Measurements from ENCODE around the gene GRK5.
"Not testable (repeated sequence)": the region's sequence is repeated elsewhere in the genome, so short reads cannot be mapped to it uniquely, and the experiment has no call there.

The GRK5 gene

GRCh38 chr10:119221666-119222065 lies 14.3 kb downstream of the GRK5 start:
- TF ChIP-seq CTCF (IDR thresholded peaks at IDR 0.05; ENCODE audit: low read length, missing control alignments), result no peak
- H3K4me3 ChIP-seq (replicated peaks; ENCODE audit: low read depth, low read length), result no peak overlapping the region
- no peak for DNase-seq (ENCODE audit: low read depth)

- no peak for TF ChIP-seq CTCF (IDR thresholded peaks at IDR 0.05; ENCODE audit: low read length, missing control alignments)
- no peak for DNase-seq (ENCODE audit: low read depth)
- H3K4me3 ChIP-seq (replicated peaks; ENCODE audit: low read depth, low read length), result no peak overlapping the region
Observed at GRCh38 chr10:119222537-119222936, 15.2 kb downstream of the GRK5 start.

- no peak for TF ChIP-seq CTCF (IDR thresholded peaks at IDR 0.05; ENCODE audit: low read length, missing control alignments)
- H3K4me3 ChIP-seq (replicated peaks; ENCODE audit: low read depth, low read length), result no peak overlapping the region
- no peak for DNase-seq (ENCODE audit: low read depth)
Observed at GRCh38 chr10:119222966-119223386, 15.6 kb downstream of the GRK5 start.

GRCh38 chr10:119225083-119225658 lies 17.8 kb downstream of the GRK5 start:
- DNase-seq (ENCODE audit: low read depth), result no peak
- TF ChIP-seq CTCF (IDR thresholded peaks at IDR 0.05; ENCODE audit: low read length, missing control alignments), result no peak
- no peak overlapping the region for H3K4me3 ChIP-seq (replicated peaks; ENCODE audit: low read depth, low read length)

GRCh38 chr10:119227825-119228224 lies 20.5 kb downstream of the GRK5 start:
- DNase-seq (ENCODE audit: low read depth), result no peak
- H3K4me3 ChIP-seq (replicated peaks; ENCODE audit: low read depth, low read length), result no peak overlapping the region
- no peak for TF ChIP-seq CTCF (IDR thresholded peaks at IDR 0.05; ENCODE audit: low read length, missing control alignments)

GRCh38 chr10:119231654-119232053 lies 24.3 kb downstream of the GRK5 start:
- no peak overlapping the region for H3K4me3 ChIP-seq (replicated peaks; ENCODE audit: low read depth, low read length)
- no peak for TF ChIP-seq CTCF (IDR thresholded peaks at IDR 0.05; ENCODE audit: low read length, missing control alignments)
- DNase-seq (ENCODE audit: low read depth), result no peak

GRCh38 chr10:119232439-119232838 lies 25.1 kb downstream of the GRK5 start:
- not testable (repeated sequence) for DNase-seq (ENCODE audit: low read depth); H3K4me3 ChIP-seq (replicated peaks; ENCODE audit: low read depth, low read length)

Measured in fibroblast of pulmonary artery (primary cell).